Activated CD4-positive, alpha-beta T cell treated with anti-CD3 and anti-CD28 coated beads, Interleukin-2, amount 50 U/mL, for 16 hours (primary cell): ENCODE data around the gene RANBP17.
"Not testable (repeated sequence)": the region's sequence is repeated elsewhere in the genome, so short reads cannot be mapped to it uniquely, and the experiment has no call there.

ENCODE experiments used
- DNase-seq: peaks from one replicate; pipeline ENCODE4 v3.0.0-alpha.2; 2020

Gene RANBP17

GRCh38 chr5:170870390-170870789 is 8.6 kb downstream of the RANBP17 start:
- not testable (repeated sequence) for DNase-seq

- DNase-seq, result no peak
Observed at GRCh38 chr5:170874017-170874416, 12.2 kb downstream of the RANBP17 start.

- DNase-seq, result no peak
Observed at GRCh38 chr5:170875811-170876210, 14.0 kb downstream of the RANBP17 start.

- DNase-seq, result no peak
Observed at GRCh38 chr5:170880084-170880483, 18.3 kb downstream of the RANBP17 start.

GRCh38 chr5:170882345-170882744 is 20.5 kb downstream of the RANBP17 start:
- DNase-seq, result no peak

- no peak for DNase-seq
Observed at GRCh38 chr5:170885256-170885655, 23.4 kb downstream of the RANBP17 start.

- DNase-seq, result no peak
Observed at GRCh38 chr5:170885809-170886208, 24.0 kb downstream of the RANBP17 start.

GRCh38 chr5:170886210-170886894 is 24.5 kb downstream of the RANBP17 start:
- DNase-seq, result no peak

- no peak for DNase-seq
Observed at GRCh38 chr5:170892196-170892595, 30.4 kb downstream of the RANBP17 start.

GRCh38 chr5:170894665-170895064 is 32.8 kb downstream of the RANBP17 start:
- no peak for DNase-seq

GRCh38 chr5:170896779-170897178 is 35.0 kb downstream of the RANBP17 start:
- DNase-seq, result no peak

GRCh38 chr5:170903075-170903474 is 41.3 kb downstream of the RANBP17 start:
- no peak for DNase-seq

GRCh38 chr5:170907758-170908157 is 45.9 kb downstream of the RANBP17 start:
- no peak for DNase-seq

GRCh38 chr5:170913573-170913972 is 51.8 kb downstream of the RANBP17 start:
- no peak for DNase-seq

GRCh38 chr5:170917113-170917512 is 55.3 kb downstream of the RANBP17 start:
- DNase-seq, result no peak

- no peak for DNase-seq
Observed at GRCh38 chr5:170920196-170920595, 58.4 kb downstream of the RANBP17 start.

GRCh38 chr5:170922331-170922730 is 60.5 kb downstream of the RANBP17 start:
- DNase-seq, result not testable (repeated sequence)

- DNase-seq, result no peak
Observed at GRCh38 chr5:170923910-170924620, 62.2 kb downstream of the RANBP17 start.

GRCh38 chr5:170935534-170936218 is 73.9 kb downstream of the RANBP17 start:
- DNase-seq, result not testable (repeated sequence)

GRCh38 chr5:170937072-170937471 is 75.3 kb downstream of the RANBP17 start:
- no peak for DNase-seq

GRCh38 chr5:170937914-170938313 is 76.1 kb downstream of the RANBP17 start:
- DNase-seq, result no peak

- no peak for DNase-seq
Observed at GRCh38 chr5:170939178-170939577, 77.4 kb downstream of the RANBP17 start.

GRCh38 chr5:170941788-170942187 is 80.0 kb downstream of the RANBP17 start:
- no peak for DNase-seq

- no peak for DNase-seq
Observed at GRCh38 chr5:170945275-170945674, 83.5 kb downstream of the RANBP17 start.
